Activated T-cell treated with anti-CD3 and anti-CD28 coated beads, Interleukin-2, amount 50 U/mL, for 48 hours (primary cell): ENCODE data around the gene HDGFL3.
"Not testable (repeated sequence)": the region's sequence is repeated elsewhere in the genome, so short reads cannot be mapped to it uniquely, and the experiment has no call there.

Source experiments
- DNase-seq, 2 experiments: peaks; one replicate each; pipeline ENCODE4 v3.0.0-alpha.2; 2020

Gene HDGFL3

DNA sequence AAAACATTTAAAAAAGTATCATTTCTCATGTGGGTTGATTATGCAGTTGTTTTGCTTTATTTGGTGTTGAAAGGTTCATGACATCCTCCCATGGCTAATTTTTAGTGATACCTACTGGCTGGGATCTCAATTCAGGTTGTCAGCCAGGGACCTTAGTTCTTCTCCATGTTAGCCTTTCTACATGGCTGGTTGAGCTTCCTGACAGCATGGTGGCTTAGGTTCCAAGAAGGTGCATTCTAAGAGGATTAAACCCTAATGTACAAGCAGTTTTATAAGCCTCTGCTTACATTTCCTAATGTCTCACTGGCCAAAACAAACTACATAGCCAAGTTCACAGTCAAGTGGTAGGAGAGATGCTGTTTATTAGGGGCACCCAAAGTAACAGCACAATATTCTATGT is 109.5 kb downstream of the HDGFL3 start:
- no peak for DNase-seq

DNA sequence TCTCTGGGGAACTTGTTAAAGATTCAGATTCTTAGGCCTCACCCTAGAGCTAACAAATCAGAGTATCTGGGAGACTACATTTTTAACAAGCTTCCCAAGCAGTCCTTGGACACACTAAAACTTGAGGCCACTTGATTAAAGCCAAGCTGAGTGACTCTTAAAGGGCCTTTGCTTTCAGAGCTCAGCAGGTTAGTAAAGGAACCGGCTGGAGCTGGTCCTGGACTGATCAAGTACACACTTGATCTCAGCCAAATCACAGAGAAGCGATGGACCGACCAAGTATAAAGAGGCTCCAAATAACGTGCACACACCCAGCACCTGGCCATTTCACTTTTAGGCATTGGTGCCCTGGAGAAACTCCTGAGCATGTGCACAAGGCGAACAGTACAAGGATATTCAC is 113.0 kb downstream of the HDGFL3 start:
- no peak for DNase-seq

DNA sequence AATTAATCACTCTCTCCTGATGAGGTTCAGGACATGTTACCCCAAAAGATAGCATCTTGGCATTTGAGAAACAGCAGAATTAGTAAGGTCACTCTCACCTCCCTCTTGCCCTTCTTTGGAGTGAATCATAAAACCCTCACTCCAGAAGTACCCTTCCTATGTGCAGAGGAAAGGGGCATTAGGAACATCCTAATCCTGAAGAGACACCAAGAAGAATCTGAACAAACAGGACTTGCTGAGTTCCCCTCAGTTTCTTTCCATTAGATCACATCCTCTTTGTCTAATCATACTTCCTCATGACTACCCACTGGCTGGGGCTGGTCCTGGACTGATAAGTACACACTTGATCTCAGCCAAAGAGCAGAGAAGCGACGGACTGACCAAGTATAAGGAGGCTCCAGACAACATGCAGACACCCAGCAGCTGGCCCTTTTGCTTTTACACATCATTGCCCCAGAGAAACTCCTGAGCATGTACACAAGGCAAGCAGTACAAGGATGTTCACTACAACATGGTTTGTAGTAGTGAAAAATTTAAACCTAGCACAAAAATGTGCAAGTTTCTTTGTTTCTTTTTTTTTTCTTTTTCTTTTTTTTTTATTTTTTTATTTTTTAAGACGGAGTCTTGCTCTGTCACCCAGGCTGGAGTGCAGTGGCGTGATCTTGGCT is 115.2 kb downstream of the HDGFL3 start:
- no peak for DNase-seq

DNA sequence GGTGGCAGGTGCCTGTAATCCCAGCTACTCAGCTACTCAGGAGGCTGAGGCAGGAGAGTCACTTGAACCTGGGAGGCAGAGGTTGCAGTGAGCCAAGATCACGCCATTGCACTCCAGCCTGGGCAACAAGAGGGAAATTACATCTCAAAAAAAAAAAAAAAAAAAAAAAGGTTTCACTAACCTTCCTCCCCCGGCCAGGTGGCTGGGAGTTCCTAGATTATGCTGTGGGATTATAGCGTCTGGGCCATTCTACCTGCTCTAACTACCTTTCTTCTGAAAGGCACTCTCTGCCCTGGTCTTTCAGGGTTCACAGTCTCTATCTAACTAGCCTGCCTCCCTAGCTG is 115.7 kb downstream of the HDGFL3 start:
- DNase-seq: not testable (repeated sequence)

DNA sequence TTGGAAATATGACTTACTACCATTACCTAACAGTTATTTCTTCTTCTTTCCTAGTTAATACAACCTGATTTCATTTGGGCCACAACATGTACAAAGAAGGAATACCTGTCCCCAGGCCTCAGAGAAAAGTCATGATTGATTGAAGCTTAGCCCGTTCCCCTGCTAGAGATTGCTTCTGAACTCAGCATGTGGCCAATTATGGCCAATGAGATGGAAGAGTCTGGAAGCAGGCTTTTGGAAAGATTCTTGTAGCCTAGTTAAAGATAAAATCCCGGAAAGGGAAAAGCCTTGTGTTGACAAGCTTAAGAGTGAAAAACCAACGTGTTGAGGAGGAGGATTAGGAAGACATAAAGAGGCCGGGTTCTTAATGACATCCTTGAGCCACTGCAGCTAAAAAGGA is 117.2 kb downstream of the HDGFL3 start:
- no peak for DNase-seq

DNA sequence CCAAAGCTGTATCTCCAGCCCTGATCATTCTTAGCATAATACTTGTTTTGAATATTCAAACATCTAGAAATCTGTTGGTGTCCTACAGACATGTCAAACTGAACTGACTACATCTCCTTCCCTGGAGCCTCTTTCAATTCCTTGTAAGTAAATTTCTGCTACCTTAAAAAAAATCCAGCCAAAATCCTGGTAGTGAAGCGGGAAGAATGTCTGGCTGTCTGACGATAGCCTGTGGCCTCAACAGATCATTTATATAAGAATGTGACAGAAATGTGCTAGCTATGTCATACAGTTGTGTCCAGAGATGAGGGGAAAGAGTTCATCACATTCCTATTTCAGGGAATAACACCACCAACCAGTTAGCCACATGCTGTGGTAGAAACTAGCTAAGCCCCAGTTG is 118.7 kb downstream of the HDGFL3 start:
- DNase-seq: no peak

DNA sequence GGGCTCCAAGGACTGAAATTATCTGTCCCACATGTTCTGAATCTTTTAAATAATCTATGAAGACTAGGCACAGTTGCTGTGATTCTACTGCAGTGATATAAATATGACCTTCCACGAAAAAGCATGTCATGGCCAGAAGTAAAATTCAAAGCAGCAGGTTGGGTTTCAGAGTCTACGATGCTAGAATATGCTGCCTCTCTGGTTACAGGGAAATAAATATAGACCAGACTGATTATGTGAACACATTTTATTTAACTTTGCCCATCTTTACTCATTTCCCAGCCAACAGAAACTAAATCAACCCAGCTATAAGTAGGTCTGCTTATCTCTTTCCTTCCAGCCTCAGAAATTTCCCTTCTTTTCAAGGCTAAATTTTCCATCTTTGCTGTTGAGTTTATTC is 120.0 kb downstream of the HDGFL3 start:
- no peak for DNase-seq

DNA sequence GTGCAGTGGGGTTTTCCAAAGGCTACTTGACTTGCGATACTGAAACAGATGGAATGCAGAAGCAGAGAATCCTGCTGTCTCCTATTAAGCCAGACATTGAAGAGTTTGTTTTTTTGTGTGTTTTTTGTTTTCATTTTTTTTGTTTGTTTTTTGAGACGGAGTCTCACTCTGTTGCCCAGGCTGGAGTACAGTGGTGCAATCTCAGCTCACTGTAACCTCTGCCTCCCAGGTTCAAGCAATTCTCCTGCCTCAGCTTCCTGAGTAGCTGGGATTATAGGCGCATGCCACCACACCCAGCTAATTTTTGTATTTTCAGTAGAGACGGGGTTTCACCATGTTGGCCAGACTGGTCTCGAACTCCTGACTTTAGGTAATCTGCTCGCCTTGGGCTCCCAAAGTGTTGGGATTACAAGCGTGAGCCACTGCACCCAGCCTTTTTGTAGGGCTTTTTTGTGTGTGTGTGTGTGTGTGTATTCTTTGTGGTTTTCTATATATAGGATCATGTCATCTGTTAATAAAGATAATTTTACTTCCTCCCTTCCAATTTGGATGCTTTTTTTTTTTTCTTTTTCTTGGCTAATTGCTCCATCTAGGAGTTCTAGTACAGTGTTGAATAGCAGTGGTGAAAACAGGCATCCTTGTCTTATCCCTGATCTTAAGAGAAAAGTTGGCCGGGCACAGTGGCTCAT is 121.6 kb downstream of the HDGFL3 start:
- not testable (repeated sequence) for DNase-seq

DNA sequence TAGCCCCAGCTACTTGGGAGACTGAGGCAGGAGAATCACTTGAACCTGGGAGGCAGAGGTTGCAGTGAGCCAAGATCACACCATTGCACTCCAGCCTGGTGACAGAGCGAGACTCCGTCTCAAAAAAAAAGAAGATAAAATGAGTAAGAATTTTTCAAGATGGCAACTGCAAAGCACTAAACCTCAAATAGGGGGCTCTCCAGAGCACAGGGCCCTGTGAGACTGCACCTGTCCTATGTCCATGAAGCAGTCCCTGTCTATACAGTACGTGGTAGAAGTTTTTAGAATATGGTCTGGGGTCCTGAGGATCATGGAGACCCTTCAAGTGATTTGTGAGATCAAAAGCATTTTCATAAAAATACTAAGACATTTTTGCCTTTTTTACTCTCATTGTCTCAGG is 122.2 kb downstream of the HDGFL3 start:
- DNase-seq: not testable (repeated sequence)

DNA sequence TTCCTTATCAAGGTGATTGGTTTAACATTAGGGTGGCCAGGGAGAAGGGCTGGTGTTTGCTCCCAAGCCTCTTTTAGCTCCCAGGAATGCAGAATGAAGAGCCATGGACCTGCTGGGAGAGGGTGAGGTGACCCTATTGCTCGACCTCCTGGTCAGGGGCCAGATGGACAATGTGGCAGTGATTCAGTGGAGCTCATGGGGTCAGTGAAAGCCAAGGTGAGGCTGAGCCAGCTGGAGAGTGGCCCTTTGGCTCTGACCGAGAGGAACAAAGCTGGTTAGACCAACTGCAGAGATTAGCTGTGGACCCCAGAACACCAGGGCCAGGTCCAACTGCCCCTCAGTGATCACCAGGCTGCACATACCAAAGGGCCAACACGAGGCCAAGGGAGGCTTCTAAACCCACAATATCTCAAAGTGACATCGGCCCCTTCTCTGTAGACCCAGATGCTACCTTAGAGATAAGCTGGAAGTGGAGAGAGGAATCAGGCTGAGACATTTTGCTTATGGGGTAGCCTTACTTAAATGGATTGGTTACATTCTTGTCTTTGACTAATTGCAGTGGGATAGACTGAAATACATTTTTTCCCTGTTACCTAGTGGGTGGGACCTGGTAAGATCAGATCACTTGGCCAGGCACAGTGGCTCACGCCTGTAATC is 124.8 kb downstream of the HDGFL3 start:
- DNase-seq: no peak

DNA sequence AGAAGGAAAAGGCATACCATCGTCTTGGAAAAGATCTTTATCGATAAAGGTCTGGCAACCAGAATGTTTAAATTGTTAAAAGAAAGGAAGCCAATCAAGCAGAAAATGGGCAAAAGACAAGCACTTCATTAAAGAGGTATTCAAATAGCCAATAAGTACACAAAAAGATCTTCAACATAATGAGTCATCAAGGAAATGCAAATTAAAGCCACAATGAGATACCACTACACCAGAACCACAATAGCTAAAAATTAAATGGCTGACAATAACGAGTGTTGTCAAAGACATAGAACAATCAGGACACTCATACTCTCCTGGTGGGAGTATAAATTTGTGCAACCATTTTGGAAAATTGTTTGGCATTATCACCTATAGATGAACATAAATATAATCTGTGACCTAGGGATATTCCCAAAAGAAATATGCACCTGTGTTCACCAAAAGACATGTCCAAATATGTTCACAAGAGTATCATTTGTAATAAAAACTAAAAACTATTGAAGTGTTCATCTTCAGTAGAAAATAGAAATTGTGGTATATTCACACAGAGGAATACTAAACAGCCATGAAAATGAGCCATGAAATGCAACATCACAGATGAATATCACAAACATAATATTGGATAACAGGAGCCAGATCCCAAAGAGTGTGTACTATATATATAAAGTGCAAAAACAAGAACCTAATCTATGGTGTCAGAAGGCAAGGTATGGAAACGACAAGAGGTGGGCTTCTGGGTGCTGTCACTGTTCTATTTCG is 126.2 kb downstream of the HDGFL3 start:
- DNase-seq: no peak

DNA sequence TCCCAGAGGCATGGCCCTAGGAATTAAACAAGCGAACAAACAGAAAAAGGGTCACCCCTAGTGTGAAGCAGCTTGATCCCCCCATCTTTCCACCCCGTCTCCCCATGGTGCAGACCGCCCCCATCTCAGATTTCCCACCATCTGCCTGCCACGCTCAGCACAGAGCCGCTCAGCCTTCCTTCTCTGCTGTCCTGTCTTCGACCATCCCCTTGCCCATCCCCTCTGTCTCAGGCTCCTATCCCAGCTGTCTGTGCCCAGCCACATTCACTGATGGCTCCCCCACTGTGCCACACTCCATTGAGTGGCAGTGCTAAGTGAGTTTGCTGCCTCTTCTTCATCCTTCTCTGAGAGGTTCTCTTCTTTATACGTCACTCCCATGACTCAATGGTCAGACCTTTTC is 128.9 kb downstream of the HDGFL3 start:
- DNase-seq: no peak
